Fibroblast of lung (primary cell): ENCODE data around the gene CAPN9.

ENCODE experiments used
- CTCF ChIP-seq, 2 donors: IDR thresholded peaks in 1 of 2; conservative IDR thresholded peaks in 1 of 2; 1 replicate in 1 of 2; 2 replicates in 1 of 2; pipeline ENCODE4 v1.5.1; 2011 to 2012; ENCODE audit warnings: low read length in 2 of 2, control low read depth in 1 of 2, inconsistent platforms in 1 of 2, low read depth in 1 of 2, mild to moderate bottlenecking in 1 of 2
- EZH2 ChIP-seq: IDR thresholded peaks from 2 replicates; pipeline ENCODE4 v1.5.1; 2012; ENCODE audit warnings: low read length, control low read depth, mild to moderate bottlenecking; ENCODE audit errors: missing control alignments

DNA sequence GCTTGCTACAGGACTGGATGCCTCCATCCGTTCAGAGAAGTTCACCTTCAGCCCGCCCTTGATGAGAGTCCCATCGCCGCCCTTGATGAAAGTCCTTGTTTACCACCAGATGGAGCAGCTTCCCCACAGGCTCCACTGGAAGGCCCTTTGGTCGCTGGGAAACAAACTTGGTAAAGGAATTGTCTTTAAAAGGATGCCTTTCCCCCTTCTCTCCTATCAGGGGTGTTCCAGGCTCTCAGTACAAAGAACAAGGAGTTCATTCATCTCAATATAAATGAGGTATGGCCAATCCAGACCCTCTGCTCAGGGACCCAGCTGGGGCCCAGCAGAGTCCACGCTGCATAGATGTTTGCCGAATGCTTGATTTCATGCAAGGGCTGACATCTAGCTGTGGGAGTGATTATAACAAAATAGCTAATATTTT, 50.8 kb downstream of the CAPN9 start:
- TF ChIP-seq CTCF (conservative IDR thresholded peaks at IDR 0.05 in 1 of 2, IDR thresholded peaks at IDR 0.05 in 1 of 2; ENCODE audit: low read depth in 1 of 2, low read length in 2 of 2) (peak; percentile 83 to 91), EZH2 (no peak)
